ENCODE measurements around the gene TMEM196. TPM values are rescaled to one million over a fixed set of nuclear protein-coding genes. Genes with fewer than 3 reads are reported as not detected.

The TMEM196 gene
- total RNA-seq, 1 experiment from 2014 or later = not detected

- H3K4me1 ChIP-seq (ENCODE audit: control insufficient read depth in 1 of 2, insufficient read depth in 2 of 2, low read length in 2 of 2) = no peaks in the 10 kb centered on the region
- H3K9me3 ChIP-seq (ENCODE audit: control insufficient read depth in 1 of 2, insufficient read depth in 1 of 2, low read depth in 1 of 2, low read length in 2 of 2) = no peaks in the 10 kb centered on the region
- no TSS peak for BruUV-seq (replicated peaks)
- POLR2A ChIA-PET = no interaction called here
- no peaks in the 10 kb centered on the region for H4K20me1 ChIP-seq (ENCODE audit: insufficient read depth)
- no peak overlapping the region for H3K4me3 ChIP-seq (replicated peaks in 1 of 2; ENCODE audit: low read depth in 1 of 2, low read length in 2 of 2)
- H3K79me2 ChIP-seq (ENCODE audit: insufficient read depth, low read length) = no peaks in the 10 kb centered on the region
- peak; percentile 87 for ATAC-seq
- H2AFZ ChIP-seq (ENCODE audit: low read depth, low read length, poor library complexity, severe bottlenecking) = peak overlapping the region; percentile 78
- no peak overlapping the region for H3K4me2 ChIP-seq (ENCODE audit: low read length)
- no peaks in the 10 kb centered on the region for H3K9me2 ChIP-seq (ENCODE audit: insufficient read depth)
- RAD21 ChIA-PET (ENCODE audit: low non-redundant PET in 1 of 2, low total read pairs in 2 of 2, uncharacterized antibody in 2 of 2, unreplicated experiment in 2 of 2) = interaction anchor here (0.7 to 1.4 kb wide), 7 partner anchors 34 to 851 kb away, joined by 3 to 7 read pairs (median 3); no protein-coding TSS in a partner anchor
- no peaks in the 10 kb centered on the region for H3K36me3 ChIP-seq (ENCODE audit: control insufficient read depth in 1 of 2, insufficient read depth in 2 of 2, low read length in 2 of 2)
- H3K27me3 ChIP-seq (ENCODE audit: insufficient read depth, low read length) = no peaks in the 10 kb centered on the region
- TF ChIP-seq JUND (IDR thresholded peaks at IDR 0.05) (no peak), CTCF (IDR thresholded peaks at IDR 0.05 in 2 of 3, conservative IDR thresholded peaks at IDR 0.05 in 1 of 3; ENCODE audit: borderline replicate concordance in 1 of 3, insufficient read depth in 1 of 3, low read depth in 2 of 3, low read length in 2 of 3) (peak; percentile 49 to 70 (median 64); a peak in 5 of 6 replicates), RAD21 (IDR thresholded peaks at IDR 0.05; ENCODE audit: low read depth) (peak; percentile 76)
- CTCF ChIA-PET = interaction anchor here (0.6 to 2.2 kb wide), 22 partner anchors 8 to 1506 kb away, joined by 3 to 33 read pairs (median 4); partner anchors contain the start of gene MACC1
- DNase-seq (ENCODE audit: low read depth, low spot score) = peak; percentile 49
- H3K27ac ChIP-seq (ENCODE audit: low read depth, low read length) = no peak overlapping the region
- intact Hi-C loops (cut with micrococcal nuclease) = loop anchor here (1.0 to 5.0 kb wide), 4 partner anchors 425 to 850 kb away; no protein-coding TSS in a partner anchor
- H3K9ac ChIP-seq (ENCODE audit: low read length) = no peak overlapping the region
These were observed 25.6 kb downstream of the TMEM196 start for GRCh38 chr7:19747740-19748339.

GRCh38 chr7:19744075-19744474 lies 29.3 kb downstream of the TMEM196 start:
- H3K27ac ChIP-seq (ENCODE audit: low read depth, low read length) = no peak overlapping the region
- RAD21 ChIA-PET (ENCODE audit: low non-redundant PET in 1 of 2, low total read pairs in 2 of 2, uncharacterized antibody in 2 of 2, unreplicated experiment in 2 of 2) = no interaction called here
- no TSS peak for BruUV-seq (replicated peaks)
- H3K9me2 ChIP-seq (ENCODE audit: insufficient read depth) = no peaks in the 10 kb centered on the region
- H3K4me3 ChIP-seq (replicated peaks in 1 of 2; ENCODE audit: low read depth in 1 of 2, low read length in 2 of 2) = no peak overlapping the region
- H3K27me3 ChIP-seq (ENCODE audit: insufficient read depth, low read length) = no peaks in the 10 kb centered on the region
- no peak for TF ChIP-seq JUND (IDR thresholded peaks at IDR 0.05)
- TF ChIP-seq SRF (IDR thresholded peaks at IDR 0.05; ENCODE audit: low read depth) = no peak
- no peak overlapping the region for H3K4me2 ChIP-seq (ENCODE audit: low read length)
- no peaks in the 10 kb centered on the region for H3K4me1 ChIP-seq (ENCODE audit: control insufficient read depth in 1 of 2, insufficient read depth in 2 of 2, low read length in 2 of 2)
- no peaks in the 10 kb centered on the region for H3K79me2 ChIP-seq (ENCODE audit: insufficient read depth, low read length)
- no peak overlapping the region for H3K9ac ChIP-seq (ENCODE audit: low read length)
- POLR2A ChIA-PET = no interaction called here
- H4K20me1 ChIP-seq (ENCODE audit: insufficient read depth) = no peaks in the 10 kb centered on the region
- no peak for ATAC-seq
- CTCF ChIA-PET = interaction anchor here (1.8 kb wide), 1 partner anchor 429 kb away, joined by 5 read pairs; no protein-coding TSS in a partner anchor
- no peak for DNase-seq (ENCODE audit: low read depth, low spot score)
- intact Hi-C loops (cut with micrococcal nuclease) = no loop called here
- H3K36me3 ChIP-seq (ENCODE audit: control insufficient read depth in 1 of 2, insufficient read depth in 2 of 2, low read length in 2 of 2) = no peaks in the 10 kb centered on the region
- no peaks in the 10 kb centered on the region for H3K9me3 ChIP-seq (ENCODE audit: control insufficient read depth in 1 of 2, insufficient read depth in 1 of 2, low read depth in 1 of 2, low read length in 2 of 2)
- peak overlapping the region; percentile 61 for H2AFZ ChIP-seq (ENCODE audit: low read depth, low read length, poor library complexity, severe bottlenecking)

Measured in HCT116 (cell line).